Stimulated activated naive CD4-positive, alpha-beta T cell (primary cell): ENCODE results near the gene ALG1.
"Not testable (repeated sequence)": the region's sequence is repeated elsewhere in the genome, so short reads cannot be mapped to it uniquely, and the experiment has no call there.

Experiments used
- DNase-seq, 6 experiments: peaks; one replicate each; lab custom pipeline; 2025; lab: John Stamatoyannopoulos, UW

ALG1 gene

GRCh38 chr16:5044581-5044980 lies 27.1 kb upstream of the ALG1 start:
- not testable (repeated sequence) for DNase-seq

GRCh38 chr16:5045499-5046115 lies 26.0 kb upstream of the ALG1 start:
- no peak for DNase-seq

GRCh38 chr16:5046914-5047313 lies 24.7 kb upstream of the ALG1 start:
- no peak for DNase-seq

GRCh38 chr16:5054876-5055865 lies 16.5 kb upstream of the ALG1 start:
- DNase-seq: no peak

- DNase-seq: peak in 4 of 6 experiments; percentile 2 to 21 (median 12)
These were observed 15.3 kb upstream of the ALG1 start for GRCh38 chr16:5056352-5056751.

- no peak for DNase-seq
These were observed 13.2 kb upstream of the ALG1 start for GRCh38 chr16:5058476-5058875.

DNA sequence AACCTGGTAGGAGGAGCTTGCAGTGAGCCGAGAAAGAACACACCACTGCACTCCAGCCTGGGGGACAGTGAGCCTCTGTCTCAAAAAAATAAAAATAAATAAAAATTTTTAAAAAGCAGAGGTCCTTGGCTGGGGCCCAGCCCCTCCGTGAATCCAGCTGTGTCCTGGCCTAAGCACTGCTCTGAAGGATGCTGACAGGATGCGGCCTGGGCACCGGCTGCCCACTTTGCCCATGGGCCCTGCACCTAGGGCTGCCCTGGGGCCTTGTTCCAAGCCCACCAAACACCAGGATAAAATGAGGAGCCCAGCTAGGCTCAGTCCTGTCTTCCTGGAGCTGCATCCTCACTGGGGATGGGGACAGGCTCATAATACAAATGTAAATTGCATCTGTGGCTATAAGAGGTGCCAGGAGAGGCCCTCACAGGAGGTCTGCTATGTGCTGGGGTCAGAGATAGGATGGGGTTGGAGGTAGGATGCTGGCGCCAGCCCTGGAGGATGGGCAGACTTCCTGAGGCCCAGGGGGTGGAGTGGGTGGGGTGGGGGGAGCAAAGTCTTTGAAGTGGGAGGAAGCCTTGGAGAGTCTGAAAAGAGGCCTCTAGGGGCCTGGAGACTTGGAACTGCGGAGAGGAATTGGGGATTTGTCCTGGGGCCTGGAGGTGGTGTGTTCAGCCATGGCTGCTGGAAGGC lies 12.1 kb upstream of the ALG1 start:
- DNase-seq: no peak

DNA sequence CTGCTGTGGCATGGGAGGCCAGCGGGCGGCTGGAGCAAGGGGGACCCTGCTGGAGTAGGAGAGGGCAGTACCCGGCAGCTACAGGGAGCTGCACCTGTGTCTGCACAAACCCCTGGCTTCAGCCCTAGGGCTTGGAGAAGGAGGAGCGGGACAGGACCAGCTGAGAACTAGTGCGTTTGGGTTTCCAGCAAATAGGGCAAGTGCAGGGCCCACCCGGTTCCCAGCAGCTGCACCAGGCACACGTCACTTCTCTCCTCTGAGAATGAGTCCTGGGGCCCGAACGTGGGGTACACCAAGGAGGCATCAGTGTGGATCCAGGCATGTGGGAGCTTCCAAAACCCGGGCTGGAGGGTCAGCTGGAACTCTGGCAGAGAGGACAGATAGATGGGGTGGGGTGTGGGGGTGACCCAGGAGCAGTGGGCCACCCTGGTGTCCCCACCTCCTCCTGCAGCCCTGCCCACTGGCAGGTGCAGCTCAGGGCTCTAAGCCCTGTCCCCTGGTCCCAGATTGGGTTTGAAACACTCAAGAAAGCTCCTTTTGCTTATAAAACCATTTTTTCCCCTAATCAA lies 11.5 kb upstream of the ALG1 start:
- no peak for DNase-seq

GRCh38 chr16:5062051-5062450 lies 9.6 kb upstream of the ALG1 start:
- no peak for DNase-seq

DNA sequence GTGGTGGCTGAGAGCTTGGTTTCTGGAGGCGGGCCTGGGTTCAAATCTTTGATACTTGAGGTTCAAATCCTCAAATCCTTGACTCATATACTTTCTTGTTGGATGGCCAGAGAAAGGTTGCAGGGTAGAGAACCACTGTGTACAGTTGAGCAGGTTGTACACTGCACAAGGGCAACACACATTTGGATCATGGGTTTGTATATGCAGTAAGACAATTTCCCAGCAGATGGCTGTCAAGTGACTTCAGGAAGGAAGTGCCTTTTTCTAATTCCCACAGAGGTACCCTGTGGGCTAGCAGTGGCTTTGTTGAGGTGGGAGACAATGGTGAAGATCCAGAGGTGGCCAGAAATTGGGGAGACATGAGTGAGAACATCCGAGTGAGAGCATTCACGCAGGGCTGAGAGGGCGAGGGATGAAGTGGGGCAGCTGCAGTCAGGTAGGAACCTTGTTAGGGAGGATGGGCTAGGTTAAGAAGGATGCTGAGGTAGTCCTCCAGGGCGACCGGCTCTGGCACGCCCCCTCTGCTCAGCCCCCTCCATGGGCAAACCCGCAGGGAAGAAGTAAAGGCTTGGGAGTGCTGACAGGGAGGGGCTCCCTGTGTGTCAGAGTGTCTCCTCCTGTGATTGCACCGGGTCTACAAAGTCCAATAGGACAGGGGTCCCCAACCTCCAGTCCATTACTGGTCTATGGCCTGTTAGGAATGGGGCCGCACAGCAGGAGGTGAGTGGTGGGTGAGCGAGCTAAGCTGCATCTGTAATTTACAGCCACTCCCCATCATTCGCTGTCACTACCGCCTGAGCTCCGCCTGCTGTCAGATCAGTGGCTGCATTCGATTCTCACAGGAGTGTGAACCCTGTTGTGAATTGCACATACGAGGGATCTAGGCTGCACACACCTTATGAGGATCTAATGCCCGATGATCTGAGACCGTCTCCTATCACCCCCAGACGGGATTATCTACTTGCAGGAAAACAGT lies 8.6 kb upstream of the ALG1 start:
- no peak for DNase-seq

DNA sequence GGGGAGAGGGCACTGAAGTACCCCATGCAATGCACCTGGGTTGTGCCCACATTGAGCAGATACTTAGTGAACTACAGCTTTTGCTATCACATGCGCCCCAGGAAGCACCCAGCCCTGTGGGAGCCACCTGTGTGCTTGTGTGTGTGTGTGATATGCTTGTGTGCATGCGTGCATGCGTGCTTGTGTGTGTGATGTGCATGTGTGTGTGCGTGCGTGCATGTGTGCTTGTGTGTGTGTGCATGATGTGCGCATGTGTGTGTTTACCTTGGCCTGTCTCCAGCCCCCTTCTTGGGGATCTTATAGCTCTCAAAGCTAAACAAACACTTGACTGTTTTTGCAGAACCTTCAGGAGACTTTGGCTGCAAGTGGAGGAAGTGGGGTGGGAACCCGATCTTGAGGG lies 6.7 kb upstream of the ALG1 start:
- no peak for DNase-seq

DNA sequence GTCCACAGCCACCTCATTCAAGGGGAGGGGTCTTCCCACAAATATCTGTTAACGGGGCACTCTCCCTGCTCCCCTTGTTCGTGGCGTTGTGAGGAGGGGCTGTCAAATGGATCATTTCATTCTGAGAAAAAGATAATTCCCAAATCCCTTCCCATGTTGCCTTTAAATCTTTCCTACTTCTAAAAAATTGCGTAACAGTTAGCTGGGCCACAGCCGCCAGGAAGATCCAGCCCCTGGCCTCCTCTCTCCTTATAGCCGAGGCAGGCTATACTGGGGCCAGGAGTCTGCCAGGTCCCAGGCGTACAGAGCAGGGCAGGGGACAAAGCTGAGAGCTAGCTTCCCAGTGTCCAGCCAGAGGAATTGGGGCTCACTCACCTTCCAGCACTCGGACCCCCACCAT lies 6.3 kb upstream of the ALG1 start:
- DNase-seq: no peak

DNA sequence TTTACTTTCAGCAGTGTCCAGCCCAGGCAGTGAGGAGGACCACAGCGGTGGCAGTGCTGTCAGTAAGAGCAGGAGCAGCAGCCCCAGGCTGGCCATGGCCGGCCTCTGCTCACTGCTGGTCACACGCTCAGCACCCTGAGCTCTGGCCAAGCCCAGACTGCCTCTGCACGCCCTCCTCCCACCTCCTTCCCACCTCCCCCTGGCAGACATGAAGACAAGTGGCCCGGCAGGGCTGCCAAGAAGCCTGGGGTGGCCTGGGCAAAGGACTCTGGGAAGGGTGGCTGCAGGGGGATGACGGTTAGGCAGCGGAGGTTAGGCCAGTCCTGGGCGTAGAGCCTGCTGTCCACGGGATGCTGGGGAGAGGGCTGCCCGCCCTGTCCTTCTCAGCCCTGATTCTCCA lies 5.8 kb upstream of the ALG1 start, which contains the start of gene C16orf89:
TSS of gene C16orf89 (minus strand) at position 144 of the 400 bp plus-strand sequence. CDS start at position 96, 48 bp downstream.
- DNase-seq: no peak

GRCh38 chr16:5066511-5066910 lies 5.1 kb upstream of the ALG1 start:
- no peak for DNase-seq

GRCh38 chr16:5069048-5069447 lies 2.6 kb upstream of the ALG1 start:
- no peak for DNase-seq

DNA sequence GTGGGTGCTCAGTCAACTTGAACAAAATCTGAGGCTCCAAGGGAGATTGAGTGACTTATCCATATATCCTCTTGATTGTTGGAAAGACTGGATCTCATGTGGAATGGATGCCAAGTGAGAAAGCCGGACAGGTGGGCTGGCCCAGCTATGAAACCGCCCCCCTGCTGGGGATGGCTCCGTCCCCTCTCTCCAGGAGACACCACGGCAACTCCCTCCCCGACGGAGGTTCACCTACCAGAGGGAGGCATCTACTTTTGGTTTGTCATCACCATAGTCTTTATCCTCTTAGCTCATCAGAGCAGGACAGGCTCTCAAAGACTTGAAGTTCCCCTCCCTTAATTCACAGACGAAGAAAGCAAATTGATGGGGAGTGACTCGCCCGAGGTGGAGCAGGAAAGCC lies 1.8 kb upstream of the ALG1 start:
- no peak for DNase-seq

GRCh38 chr16:5070431-5071186 lies 1.0 kb upstream of the ALG1 start:
- DNase-seq: no peak

DNA sequence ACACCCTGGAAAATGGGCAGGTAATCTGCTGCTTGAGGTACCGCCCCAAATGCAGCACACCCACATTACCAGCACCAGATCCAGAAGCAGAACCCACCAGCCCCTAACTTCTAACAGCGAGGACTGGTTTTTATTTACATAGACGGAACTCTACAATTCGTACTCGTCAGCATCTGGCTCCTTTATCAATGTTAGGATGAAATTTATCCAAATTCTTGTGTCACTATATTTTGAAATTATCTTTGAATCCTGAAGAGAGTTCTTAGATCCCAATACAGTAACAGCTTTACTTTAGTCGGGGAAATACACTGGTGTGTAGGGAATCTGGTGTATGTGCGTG lies 332 bp upstream of the ALG1 start:
- DNase-seq: no peak

- no peak for DNase-seq
These were observed 963 bp downstream of the ALG1 start for GRCh38 chr16:5072334-5073278.
